WI38 (cell line): ENCODE data around the gene LUZP2.

ENCODE experiments used
- H3K4me3 ChIP-seq: 2 replicates; pipeline ENCODE4 v1.5.1; 2011; ENCODE audit warnings: low read depth, mild to moderate bottlenecking, control low read depth, low read length
- CTCF ChIP-seq: IDR thresholded peaks from 2 replicates; pipeline ENCODE4 v1.5.1; 2012; ENCODE audit warnings: low read depth, mild to moderate bottlenecking, control low read depth, low read length

LUZP2 gene

DNA sequence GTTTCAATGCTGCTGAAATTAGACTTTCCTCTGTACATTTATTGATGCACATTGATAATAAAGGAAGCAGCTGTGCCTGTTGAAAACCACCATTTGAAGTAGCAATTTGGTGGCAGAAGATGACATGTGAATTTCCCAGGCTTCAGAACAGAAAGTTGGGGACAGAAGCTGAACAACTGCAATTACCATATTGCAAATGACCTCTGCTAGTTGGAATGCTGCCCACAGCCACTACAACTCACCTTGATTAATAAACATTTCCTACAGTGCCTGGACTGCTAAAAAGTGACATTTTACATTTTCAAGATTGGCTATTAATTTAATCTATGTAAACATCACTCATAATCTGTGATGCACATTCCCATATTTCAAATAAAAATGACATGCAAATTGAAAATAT lies 208.6 kb downstream of the LUZP2 start:
- no peak for TF ChIP-seq CTCF

DNA sequence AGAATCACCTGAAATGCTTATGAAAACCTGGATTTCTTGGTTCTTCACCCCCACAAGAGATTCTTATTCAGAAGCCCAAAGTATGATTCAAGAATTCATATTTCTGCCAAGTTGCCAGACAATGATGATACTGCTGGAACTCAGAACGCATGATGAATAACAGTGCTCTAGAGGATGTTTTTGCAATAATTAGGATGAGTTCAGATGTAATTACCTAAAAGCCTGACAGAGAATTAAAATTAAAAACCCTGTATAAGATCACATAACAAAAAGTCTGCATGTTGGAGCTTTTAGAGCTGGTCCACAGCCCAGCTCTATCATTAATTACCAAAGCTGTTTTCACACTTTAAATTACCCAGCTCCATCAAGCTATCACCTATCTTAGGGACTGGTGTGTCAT lies 211.8 kb downstream of the LUZP2 start:
- no peak for TF ChIP-seq CTCF
- no peak overlapping the region for H3K4me3 ChIP-seq

More for the DNA sequence above, 208.6 kb downstream of the LUZP2 start:
- no peak overlapping the region for H3K4me3 ChIP-seq

GRCh38 chr11:24709928-24710565 lies 213.2 kb downstream of the LUZP2 start:
- TF ChIP-seq CTCF = no peak

DNA sequence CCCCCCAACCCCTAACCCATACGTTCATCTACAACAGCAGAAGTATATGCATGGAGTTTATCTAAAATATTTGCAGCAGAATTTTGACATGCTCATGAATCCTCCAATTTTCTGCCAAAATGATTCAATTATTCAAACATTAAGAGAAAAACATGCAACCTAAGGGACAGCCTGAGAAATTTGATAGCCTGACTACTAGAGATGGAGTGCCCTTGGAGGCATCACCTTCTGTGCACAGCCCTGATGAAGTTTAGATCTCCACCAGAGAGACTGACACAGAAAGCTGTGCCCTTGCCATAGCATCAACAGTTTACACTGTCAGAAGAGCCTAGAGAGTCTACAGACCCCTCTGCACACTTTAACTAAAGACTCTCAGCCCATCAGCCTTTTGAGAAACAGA lies 217.7 kb downstream of the LUZP2 start:
- no peak overlapping the region for H3K4me3 ChIP-seq
- no peak for TF ChIP-seq CTCF

More at GRCh38 chr11:24709928-24710565, 213.2 kb downstream of the LUZP2 start:
- H3K4me3 ChIP-seq = no peak overlapping the region

DNA sequence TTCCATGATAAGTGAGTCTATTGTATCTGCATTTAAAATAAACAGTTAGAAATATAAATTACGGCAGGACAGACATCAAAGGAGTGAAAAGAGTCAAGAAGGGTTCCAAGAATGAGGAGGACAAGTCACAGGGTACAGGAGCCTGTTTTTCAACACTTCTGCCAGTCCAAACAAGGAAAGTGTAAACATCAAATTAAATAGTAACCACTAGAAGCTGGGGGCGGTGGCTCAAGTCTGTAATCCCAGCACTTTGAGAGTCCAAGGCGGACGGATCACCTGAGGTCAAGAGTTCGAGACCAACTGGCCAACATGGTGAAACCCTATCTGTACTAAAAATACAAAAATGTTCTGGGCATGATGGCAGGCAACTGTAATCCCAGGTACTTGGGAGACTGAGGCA lies 219.6 kb downstream of the LUZP2 start:
- TF ChIP-seq CTCF = no peak
- no peak overlapping the region for H3K4me3 ChIP-seq

DNA sequence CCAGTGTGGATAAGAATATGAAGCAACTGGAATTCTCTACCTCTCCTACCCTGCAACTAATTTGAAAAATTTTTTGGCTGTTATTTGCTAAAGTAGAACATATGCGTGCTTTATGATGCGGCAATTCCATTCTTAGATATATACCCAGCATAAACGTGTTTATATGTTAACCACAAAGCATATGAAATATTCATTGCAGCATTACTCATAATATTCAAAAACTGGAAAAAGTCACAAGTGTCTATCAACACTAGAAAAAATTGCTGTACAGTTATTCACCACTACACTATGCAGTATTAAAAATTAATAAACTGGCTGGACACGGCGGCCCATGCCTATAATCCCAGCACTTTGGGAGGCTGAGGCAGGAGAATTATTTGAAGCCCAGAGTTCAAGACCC lies 226.4 kb downstream of the LUZP2 start:
- no peak overlapping the region for H3K4me3 ChIP-seq
- no peak for TF ChIP-seq CTCF

- no peak for TF ChIP-seq CTCF
- no peak overlapping the region for H3K4me3 ChIP-seq
Measured at GRCh38 chr11:24731554-24731953, 234.7 kb downstream of the LUZP2 start.
